CD14-positive monocyte (primary cell): Measurements from ENCODE around the gene BBS10. TPM values are rescaled to one million over a fixed set of nuclear protein-coding genes. Genes with fewer than 3 reads are reported as not detected.
"Not testable (repeated sequence)": the region's sequence is repeated elsewhere in the genome, so short reads cannot be mapped to it uniquely, and the experiment has no call there.

ENCODE experiments used
- DNase-seq, 3 donors: peaks; one replicate each; pipeline ENCODE4 v3.0.0-alpha.2; 2011 to 2022
- H2AFZ ChIP-seq: 2 replicates; pipeline ENCODE4 v1.6.0; 2012; ENCODE audit warnings: mild to moderate bottlenecking, low read depth, low read length, inconsistent platforms; ENCODE audit not compliant: insufficient read depth, poor library complexity, severe bottlenecking
- H3K27ac ChIP-seq, 2 donors: 1 replicate in 1 of 2; 2 replicates in 1 of 2; pipeline ENCODE4 v1.5.1; 2012 to 2013; ENCODE audit warnings: low read length in 2 of 2, control low read depth in 1 of 2, inconsistent platforms in 1 of 2, low read depth in 1 of 2, mild to moderate bottlenecking in 1 of 2
- H3K27me3 ChIP-seq, 2 donors: one replicate each; pipeline versions ENCODE4 v1.6.0 to v1.6.1; 2011 to 2013; ENCODE audit warnings: low read length in 2 of 2; ENCODE audit not compliant: control insufficient read depth in 2 of 2, insufficient read depth in 2 of 2
- H3K36me3 ChIP-seq, 2 donors: replicated peaks in 1 of 2; 1 replicate in 1 of 2; 2 replicates in 1 of 2; pipeline versions ENCODE4 v1.5.1 to v1.6.1; 2012 to 2013; ENCODE audit warnings: low read length in 2 of 2, control low read depth in 1 of 2, inconsistent platforms in 1 of 2, mild to moderate bottlenecking in 1 of 2; ENCODE audit not compliant: insufficient read depth in 2 of 2, control insufficient read depth in 1 of 2
- H3K4me1 ChIP-seq, 2 donors: 1 replicate in 1 of 2; 2 replicates in 1 of 2; pipeline versions ENCODE4 v1.5.1 to v1.6.1; 2012 to 2013; ENCODE audit warnings: low read length in 2 of 2, control low read depth in 1 of 2, inconsistent platforms in 1 of 2, mild to moderate bottlenecking in 1 of 2, moderate library complexity in 1 of 2; ENCODE audit not compliant: insufficient read depth in 2 of 2, control insufficient read depth in 1 of 2
- H3K4me2 ChIP-seq: replicated peaks from 2 replicates; pipeline ENCODE3; 2012; ENCODE audit warnings: low read length, moderate library complexity, mild to moderate bottlenecking; ENCODE audit not compliant: poor library complexity, severe bottlenecking; ENCODE audit errors: extremely low read depth
- H3K4me3 ChIP-seq, 3 experiments: fragments of 200-600 bp in 1 of 3; sonication (generic) in 1 of 3; replicated peaks in 1 of 3; 1 replicate in 2 of 3; 2 replicates in 1 of 3; pipeline ENCODE4 v1.5.1; 2011 to 2013; ENCODE audit warnings: low read length in 3 of 3, mild to moderate bottlenecking in 3 of 3, control low read depth in 2 of 3, low read depth in 2 of 3, inconsistent platforms in 1 of 3, moderate library complexity in 1 of 3
- H3K79me2 ChIP-seq: 2 replicates; pipeline ENCODE4 v1.6.0; 2012; ENCODE audit warnings: mild to moderate bottlenecking, control low read depth, inconsistent platforms, low read length, moderate library complexity; ENCODE audit not compliant: insufficient read depth
- H3K9ac ChIP-seq: 2 replicates; pipeline ENCODE4 v1.6.0; 2017; ENCODE audit warnings: low read length, mild to moderate bottlenecking; ENCODE audit not compliant: insufficient read depth, poor library complexity, severe bottlenecking
- H3K9me3 ChIP-seq, 2 donors: replicated peaks in 1 of 2; 1 replicate in 1 of 2; 2 replicates in 1 of 2; pipeline versions ENCODE4 v1.5.1 to v1.6.1; 2012 to 2013; ENCODE audit warnings: low read length in 2 of 2, control low read depth in 1 of 2; ENCODE audit not compliant: control insufficient read depth in 1 of 2, insufficient read depth in 1 of 2
- H4K20me1 ChIP-seq: 2 replicates; pipeline ENCODE4 v1.6.0; 2012; ENCODE audit warnings: mild to moderate bottlenecking, low read length, control low read depth, moderate library complexity; ENCODE audit not compliant: insufficient read depth
- H3K27ac Mint-ChIP-seq, 7 donors: one replicate each; pipeline ENCODE4 v1.8.0; 2020; ENCODE audit warnings: mild to moderate bottlenecking in 7 of 7, mixed read lengths in 7 of 7, moderate library complexity in 6 of 7, inconsistent platforms in 2 of 7
- H3K27me3 Mint-ChIP-seq, 3 donors: one replicate each; pipeline ENCODE4 v1.8.0; 2021 to 2022; ENCODE audit warnings: low read depth in 3 of 3, mild to moderate bottlenecking in 3 of 3, mixed read lengths in 3 of 3, moderate library complexity in 3 of 3, inconsistent platforms in 1 of 3
- H3K36me3 Mint-ChIP-seq, 2 donors: one replicate each; pipeline ENCODE4 v1.8.0; 2020; ENCODE audit warnings: mixed read lengths in 2 of 2, inconsistent platforms in 1 of 2, mild to moderate bottlenecking in 1 of 2
- H3K4me1 Mint-ChIP-seq: one replicate; pipeline ENCODE4 v1.8.0; 2020; ENCODE audit warnings: mild to moderate bottlenecking, mixed read lengths
- H3K4me3 Mint-ChIP-seq, 2 donors: one replicate each; pipeline ENCODE4 v1.8.0; 2020; ENCODE audit warnings: mild to moderate bottlenecking in 2 of 2, mixed read lengths in 2 of 2, moderate library complexity in 1 of 2
- H3K9me3 Mint-ChIP-seq, 7 donors: one replicate each; pipeline ENCODE4 v1.8.0; 2020 to 2022; ENCODE audit warnings: mixed read lengths in 7 of 7, mild to moderate bottlenecking in 6 of 7, moderate library complexity in 6 of 7, inconsistent platforms in 2 of 7
- WGBS: methylation state at CpG from one replicate; pipeline ENCODE4 v1.1.5; 2013; ENCODE audit warnings: missing lambda C conversion rate; ENCODE audit not compliant: insufficient coverage; 5-methylcytosine and 5-hydroxymethylcytosine counted together
- intact Hi-C, 2 donors: fragments of 100-400 bp; cut with micrococcal nuclease; formaldehyde crosslinking; loops; one replicate each; pipeline versions ENCODE4 v1.15.0 to v1.15.1; 2023
- polyA plus RNA-seq, 3 donors: library from polyadenylated mRNA; depleted of rRNA in 1 of 3; unstranded in 2 of 3; stranded (reverse) in 1 of 3; fragments of 300-500 nt in 2 of 3; fragments of >200 nt in 1 of 3; fragmentation: Illumina TruSeq in 2 of 3; gene quantifications; 1 replicate in 2 of 3; 2 replicates in 1 of 3; pipeline ENCODE4 v1.2.3, GENCODE V29; 2012 to 2021
- TF ChIP-seq, protein P1 (sequence below): fragments of 200-600 bp; IDR thresholded peaks from one replicate; pipeline ENCODE4 v1.8.0; 2022; ENCODE audit warnings: antibody characterized with exemption, mild to moderate bottlenecking

Gene BBS10
- polyA plus RNA-seq, 3 donors: 1.4 to 2.6 (median 1.8) TPM

DNA sequence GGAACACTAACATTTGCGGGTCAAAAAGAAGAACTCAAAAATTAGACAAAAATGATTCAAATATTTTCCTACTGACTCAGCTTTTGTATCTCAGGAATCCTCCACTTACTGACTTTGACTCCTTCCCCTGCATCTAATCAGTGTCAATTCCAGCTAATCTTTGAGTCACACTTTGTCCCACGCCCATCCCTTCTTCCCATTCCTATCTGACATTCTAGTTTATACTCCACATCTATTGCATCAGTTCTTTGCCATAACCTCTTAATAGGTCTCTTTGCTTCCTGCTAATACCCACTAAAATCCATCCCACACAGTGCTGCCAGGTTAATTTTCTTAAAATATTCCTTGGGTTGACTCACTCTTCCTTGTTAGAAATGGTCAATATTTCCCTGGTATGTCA is 19.1 kb downstream of the BBS10 start:
- H3K4me3 ChIP-seq: no peak overlapping the region
- Mint-ChIP-seq H3K36me3 (no peaks in the 10 kb centered on the region), H3K4me3 (no peak overlapping the region), H3K27ac (no peak overlapping the region), H3K9me3 (peaks cover 0 to 6% (median 2%) of the 10 kb centered on the region in 7 donors), H3K27me3 (peaks cover 2 to 3% (median 3%) of the 10 kb centered on the region in 3 donors), H3K4me1 (no peaks in the 10 kb centered on the region)
- no peaks in the 10 kb centered on the region for H3K36me3 ChIP-seq
- TF ChIP-seq, protein P1, sequence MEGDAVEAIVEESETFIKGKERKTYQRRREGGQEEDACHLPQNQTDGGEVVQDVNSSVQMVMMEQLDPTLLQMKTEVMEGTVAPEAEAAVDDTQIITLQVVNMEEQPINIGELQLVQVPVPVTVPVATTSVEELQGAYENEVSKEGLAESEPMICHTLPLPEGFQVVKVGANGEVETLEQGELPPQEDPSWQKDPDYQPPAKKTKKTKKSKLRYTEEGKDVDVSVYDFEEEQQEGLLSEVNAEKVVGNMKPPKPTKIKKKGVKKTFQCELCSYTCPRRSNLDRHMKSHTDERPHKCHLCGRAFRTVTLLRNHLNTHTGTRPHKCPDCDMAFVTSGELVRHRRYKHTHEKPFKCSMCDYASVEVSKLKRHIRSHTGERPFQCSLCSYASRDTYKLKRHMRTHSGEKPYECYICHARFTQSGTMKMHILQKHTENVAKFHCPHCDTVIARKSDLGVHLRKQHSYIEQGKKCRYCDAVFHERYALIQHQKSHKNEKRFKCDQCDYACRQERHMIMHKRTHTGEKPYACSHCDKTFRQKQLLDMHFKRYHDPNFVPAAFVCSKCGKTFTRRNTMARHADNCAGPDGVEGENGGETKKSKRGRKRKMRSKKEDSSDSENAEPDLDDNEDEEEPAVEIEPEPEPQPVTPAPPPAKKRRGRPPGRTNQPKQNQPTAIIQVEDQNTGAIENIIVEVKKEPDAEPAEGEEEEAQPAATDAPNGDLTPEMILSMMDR: no peak
- intact Hi-C loops: no loop called here
- WGBS: 100% methylated on average over 1 of the region's 2 CpGs
- H3K79me2 ChIP-seq: no peaks in the 10 kb centered on the region
- H3K4me1 ChIP-seq: no peaks in the 10 kb centered on the region
- no peak overlapping the region for H3K4me2 ChIP-seq
- no peaks in the 10 kb centered on the region for H4K20me1 ChIP-seq
- no peak overlapping the region for H3K9ac ChIP-seq
- DNase-seq: no peak
- no peak overlapping the region for H3K27ac ChIP-seq
- H3K9me3 ChIP-seq: no peaks in the 10 kb centered on the region
- no peak overlapping the region for H2AFZ ChIP-seq
- H3K27me3 ChIP-seq: no peaks in the 10 kb centered on the region

DNA sequence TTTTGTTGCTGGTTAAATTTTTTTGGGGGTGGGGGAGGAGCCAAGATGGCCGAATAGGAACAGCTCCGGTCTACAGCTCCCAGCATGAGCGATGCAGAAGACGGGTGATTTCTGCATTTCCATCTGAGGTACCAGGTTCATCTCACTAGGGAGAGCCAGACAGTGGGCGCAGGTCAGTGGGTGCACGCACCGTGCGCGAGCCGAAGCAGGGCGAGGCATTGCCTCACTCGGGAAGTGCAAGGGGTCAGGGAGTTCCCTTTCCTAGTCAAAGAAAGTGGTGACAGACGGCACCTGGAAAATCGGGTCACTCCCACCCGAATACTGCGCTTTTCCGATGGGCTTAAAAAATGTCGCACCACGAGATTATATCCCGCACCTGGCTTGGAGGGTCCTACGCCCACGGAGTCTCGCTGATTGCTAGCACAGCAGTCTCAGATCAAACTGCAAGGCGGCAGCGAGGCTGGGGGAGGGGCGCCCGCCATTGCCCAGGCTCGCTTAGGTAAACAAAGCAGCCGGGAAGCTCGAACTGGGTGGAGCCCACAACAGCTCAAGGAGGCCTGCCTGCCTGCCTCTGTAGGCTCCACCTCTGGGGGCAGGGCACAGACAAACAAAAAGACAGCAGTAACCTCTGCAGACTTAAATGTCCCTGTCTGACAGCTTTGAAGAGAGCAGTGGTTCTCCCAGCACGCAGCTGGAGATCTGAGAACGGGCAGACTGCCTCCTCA is 28.5 kb downstream of the BBS10 start:
- H3K79me2 ChIP-seq, H3K36me3 Mint-ChIP-seq, H3K27me3 ChIP-seq, H3K4me1 Mint-ChIP-seq, DNase-seq, H3K27me3 Mint-ChIP-seq, H3K4me1 ChIP-seq, intact Hi-C loops, H2AFZ ChIP-seq, H3K9me3 ChIP-seq, H3K27ac ChIP-seq, H3K9ac ChIP-seq, H3K9me3 Mint-ChIP-seq, H3K4me3 ChIP-seq, H4K20me1 ChIP-seq, H3K27ac Mint-ChIP-seq, H3K4me2 ChIP-seq, H3K4me3 Mint-ChIP-seq, H3K36me3 ChIP-seq: not testable (repeated sequence)
- 92% methylated on average over 12 of the region's 32 CpGs for WGBS
